H1 (cell line): ENCODE data around the gene ZNF516. TPM values are rescaled to one million over a fixed set of nuclear protein-coding genes. Genes with fewer than 3 reads are reported as not detected.

Experiments
- CEBPB ChIP-seq: IDR thresholded peaks from 2 replicates; pipeline ENCODE4 v1.6.1; 2012; ENCODE audit warnings: low read depth, low read length
- CHD7 ChIP-seq: fragments of 300-600 bp; sonication (generic); IDR thresholded peaks from 2 replicates; pipeline ENCODE4 v1.7.1; 2012; ENCODE audit warnings: low read length, moderate library complexity, mild to moderate bottlenecking, inconsistent platforms; ENCODE audit not compliant: insufficient replicate concordance
- FOSL1 ChIP-seq: IDR thresholded peaks from 2 replicates; pipeline ENCODE4 v1.6.1; 2011; ENCODE audit warnings: mild to moderate bottlenecking, low read depth, low read length, moderate library complexity; ENCODE audit not compliant: insufficient read depth
- GABPA ChIP-seq: IDR thresholded peaks from 2 replicates; pipeline ENCODE4 v1.6.1; 2011; ENCODE audit warnings: mild to moderate bottlenecking, low read length, moderate library complexity, borderline replicate concordance; ENCODE audit not compliant: insufficient read depth
- JUN ChIP-seq: IDR thresholded peaks from 2 replicates; pipeline ENCODE4 v1.6.1; 2011; ENCODE audit warnings: low read depth, mild to moderate bottlenecking, improper control_type of control experiment, low read length
- POU5F1 ChIP-seq: IDR thresholded peaks from 2 replicates; pipeline ENCODE4 v1.6.1; 2011; ENCODE audit warnings: low read depth, mild to moderate bottlenecking, low read length, moderate library complexity
- ZNF274 ChIP-seq: IDR thresholded peaks from 2 replicates; pipeline ENCODE4 v1.7.0; 2012; ENCODE audit warnings: low read length, borderline replicate concordance; ENCODE audit errors: extremely low read depth
- polyA plus RNA-seq, 7 experiments: library from polyadenylated mRNA; depleted of rRNA in 3 of 7; stranded (reverse) in 5 of 7; unstranded in 2 of 7; fragments of >200 nt in 5 of 7; fragments of 200-250 nt in 2 of 7; gene quantifications; 1 replicate in 5 of 7; 2 replicates in 1 of 7; 4 replicates in 1 of 7; pipeline versions ENCODE4 v1.2.1 to v1.2.3, GENCODE V29; 2011 to 2013; ENCODE audit warnings: missing spikeins in 2 of 7, mixed read lengths in 2 of 7
- total RNA-seq: library from RNA; stranded (reverse); fragmentation: NEBNext Ultra II Directional; extraction: Animal tissue kit (Norgen Biotek cat#: 25700); gene quantifications from 2 replicates; pipeline ENCODE4 v1.2.1, GENCODE V29; 2021

Gene ZNF516
- total and polyA plus RNA-seq, 2 of the 8 experiments (the other 6 are each of a cell fraction or from before 2014, with no cell fraction given), result 7.3 to 17.0 TPM

- TF ChIP-seq FOSL1 (no peak), JUN (no peak), CEBPB (no peak), POU5F1 (no peak), GABPA (no peak), CHD7 (no peak), ZNF274 (no peak)
These were observed 73.4 kb downstream of the ZNF516 start (continued) for GRCh38 chr18:76421685-76422078.
